HFF-Myc (cell line): Measurements from ENCODE around the gene FAM47E.
A peak's percentile ranks its signal among the peaks of the same experiment; 100 is the strongest.

Source experiments
- DNase-seq: peaks from one replicate; pipeline ENCODE4 v3.0.0-alpha.2; 2011; ENCODE audit warnings: low read depth; ENCODE audit errors: extremely low read depth
- H3K4me3 ChIP-seq: replicated peaks from 2 replicates; pipeline ENCODE4 v1.5.1; 2011; ENCODE audit warnings: low read depth, mild to moderate bottlenecking, control low read depth, low read length
- TF ChIP-seq, protein P1 (sequence below): IDR thresholded peaks from 2 replicates; pipeline ENCODE4 v1.5.1; 2012; ENCODE audit warnings: mild to moderate bottlenecking, low read depth, low read length, control low read depth; ENCODE audit errors: missing control alignments

The FAM47E gene

DNA sequence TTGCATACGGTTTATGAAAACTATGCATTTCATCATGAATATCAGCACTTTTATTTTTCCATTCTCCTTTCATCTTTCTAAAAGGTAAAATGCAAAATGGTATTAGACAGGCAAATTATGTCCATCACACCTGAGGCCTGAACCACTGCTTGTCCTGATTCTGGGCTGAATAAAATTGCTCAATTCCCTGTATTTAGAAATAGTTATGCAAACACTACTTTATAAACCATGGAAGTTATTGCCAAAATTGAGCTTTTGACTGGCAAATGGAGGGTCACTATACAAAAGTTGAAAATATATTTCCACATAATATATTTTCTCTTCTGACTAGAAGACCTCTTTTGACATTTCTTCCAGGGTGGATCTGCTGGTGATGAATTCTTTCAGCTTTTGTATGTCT is 21.1 kb downstream of the FAM47E start:
- TF ChIP-seq, protein P1, sequence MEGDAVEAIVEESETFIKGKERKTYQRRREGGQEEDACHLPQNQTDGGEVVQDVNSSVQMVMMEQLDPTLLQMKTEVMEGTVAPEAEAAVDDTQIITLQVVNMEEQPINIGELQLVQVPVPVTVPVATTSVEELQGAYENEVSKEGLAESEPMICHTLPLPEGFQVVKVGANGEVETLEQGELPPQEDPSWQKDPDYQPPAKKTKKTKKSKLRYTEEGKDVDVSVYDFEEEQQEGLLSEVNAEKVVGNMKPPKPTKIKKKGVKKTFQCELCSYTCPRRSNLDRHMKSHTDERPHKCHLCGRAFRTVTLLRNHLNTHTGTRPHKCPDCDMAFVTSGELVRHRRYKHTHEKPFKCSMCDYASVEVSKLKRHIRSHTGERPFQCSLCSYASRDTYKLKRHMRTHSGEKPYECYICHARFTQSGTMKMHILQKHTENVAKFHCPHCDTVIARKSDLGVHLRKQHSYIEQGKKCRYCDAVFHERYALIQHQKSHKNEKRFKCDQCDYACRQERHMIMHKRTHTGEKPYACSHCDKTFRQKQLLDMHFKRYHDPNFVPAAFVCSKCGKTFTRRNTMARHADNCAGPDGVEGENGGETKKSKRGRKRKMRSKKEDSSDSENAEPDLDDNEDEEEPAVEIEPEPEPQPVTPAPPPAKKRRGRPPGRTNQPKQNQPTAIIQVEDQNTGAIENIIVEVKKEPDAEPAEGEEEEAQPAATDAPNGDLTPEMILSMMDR = no peak
- no peak for DNase-seq
- H3K4me3 ChIP-seq = no peak overlapping the region

DNA sequence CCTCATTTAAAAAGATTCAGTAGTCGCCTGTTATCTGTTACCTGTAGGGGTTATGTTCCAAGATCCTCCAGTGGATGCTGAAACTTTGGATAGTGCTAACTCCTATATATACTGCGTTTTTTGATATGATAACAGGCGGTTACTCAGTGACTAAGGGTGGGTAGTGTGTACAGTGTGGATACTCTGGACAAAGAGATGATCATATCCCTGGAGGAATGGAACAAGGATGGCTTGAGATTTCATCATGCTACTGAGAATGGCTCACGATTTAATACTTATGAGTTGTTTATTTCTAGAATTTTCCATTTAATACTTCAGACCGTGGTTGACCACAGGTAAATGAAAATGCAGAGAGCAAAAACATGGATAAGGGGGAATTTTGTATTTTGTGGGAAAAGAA is 21.5 kb downstream of the FAM47E start:
- TF ChIP-seq, protein P1 = no peak
- no peak for DNase-seq
- H3K4me3 ChIP-seq = no peak overlapping the region

DNA sequence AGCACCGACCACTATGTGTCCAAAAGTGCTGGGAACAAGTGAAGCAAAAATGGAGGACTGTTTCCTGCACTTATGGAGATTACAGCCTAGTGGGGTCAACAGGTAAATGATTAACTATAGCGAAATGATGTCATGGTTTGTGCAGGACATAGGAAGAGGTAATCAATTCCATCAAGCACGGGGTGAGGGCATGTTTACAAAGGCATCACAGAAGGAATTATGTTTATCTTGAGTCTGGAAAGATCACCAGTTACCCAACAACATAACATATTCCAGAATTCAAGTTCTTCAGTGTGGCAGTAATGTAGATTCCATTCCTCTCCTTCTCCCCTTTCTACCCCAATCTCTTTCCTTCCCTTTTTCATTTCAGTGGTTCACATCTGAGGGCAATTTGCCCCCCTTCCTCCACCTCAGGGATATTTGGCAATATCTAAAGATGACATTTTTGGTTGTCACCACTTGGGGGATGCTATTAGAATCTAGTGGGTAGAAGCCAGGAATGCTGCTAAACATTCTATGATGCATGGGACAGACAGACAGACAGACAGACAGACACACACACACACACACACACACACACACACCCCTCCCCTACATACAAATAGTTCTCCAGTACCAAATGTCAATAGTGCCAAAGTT is 24.1 kb downstream of the FAM47E start:
- no peak for DNase-seq
- TF ChIP-seq, protein P1 = no peak
- H3K4me3 ChIP-seq = no peak overlapping the region

DNA sequence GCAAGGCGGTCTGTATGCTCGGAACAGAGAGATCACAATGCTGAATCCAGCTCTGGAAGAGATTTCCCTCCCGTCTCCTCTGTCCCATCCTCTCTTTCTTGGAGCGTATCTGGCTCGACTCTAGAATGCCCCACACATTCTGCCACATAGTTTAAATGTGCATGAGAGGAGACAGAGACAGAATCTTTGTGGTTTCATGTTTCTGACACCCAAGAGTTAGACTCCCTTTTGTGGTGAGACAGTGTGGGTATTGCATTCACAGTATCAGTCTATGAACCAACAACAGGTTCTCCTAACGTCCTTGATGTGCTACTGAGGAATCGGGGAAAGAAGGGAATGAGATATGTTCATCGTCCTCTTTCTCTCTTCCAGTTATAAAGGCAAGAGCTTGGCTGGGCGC is 25.3 kb downstream of the FAM47E start:
- TF ChIP-seq, protein P1 = no peak
- DNase-seq = no peak
- H3K4me3 ChIP-seq = no peak overlapping the region

DNA sequence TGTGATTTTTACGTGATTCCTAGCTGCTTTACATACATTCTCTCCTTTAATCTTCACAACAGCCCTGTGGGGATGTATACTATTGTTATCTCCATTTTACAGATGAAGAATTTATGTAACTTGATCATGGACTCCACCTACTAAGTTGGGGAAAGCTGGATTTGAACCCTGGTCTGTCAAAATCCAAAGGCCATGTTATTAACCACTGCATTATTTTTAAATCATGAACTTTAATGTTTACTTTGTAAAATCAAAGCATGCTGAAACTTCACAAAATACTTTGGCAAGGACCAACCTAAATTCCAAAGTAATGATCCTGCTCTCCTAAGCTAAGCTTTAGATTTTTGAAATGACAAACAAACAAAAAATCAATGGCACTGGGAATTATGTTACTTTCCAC is 26.1 kb downstream of the FAM47E start:
- TF ChIP-seq, protein P1 = no peak
- no peak for DNase-seq

DNA sequence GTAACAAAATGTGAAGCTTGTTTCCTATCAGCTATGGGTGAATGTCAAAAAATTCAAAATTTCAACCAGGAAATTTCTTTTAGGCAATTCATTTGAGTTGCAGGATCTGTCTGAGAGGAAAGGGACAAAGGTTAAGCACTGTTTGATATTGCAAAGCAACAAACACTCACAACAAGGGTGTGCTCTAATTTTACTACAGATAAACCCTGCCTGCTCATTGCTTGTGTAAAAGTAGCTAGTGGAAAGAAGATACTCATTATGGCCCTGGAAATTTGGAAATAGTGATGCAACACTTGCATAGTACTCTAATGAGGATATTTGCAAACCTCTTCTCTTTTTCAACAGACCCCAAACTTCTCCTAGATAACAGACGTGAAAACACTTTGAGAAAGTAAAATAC is 27.1 kb downstream of the FAM47E start:
- DNase-seq = no peak
- H3K4me3 ChIP-seq = no peak overlapping the region
- TF ChIP-seq, protein P1 = no peak

More for the DNA sequence above, 26.1 kb downstream of the FAM47E start:
- no peak overlapping the region for H3K4me3 ChIP-seq

DNA sequence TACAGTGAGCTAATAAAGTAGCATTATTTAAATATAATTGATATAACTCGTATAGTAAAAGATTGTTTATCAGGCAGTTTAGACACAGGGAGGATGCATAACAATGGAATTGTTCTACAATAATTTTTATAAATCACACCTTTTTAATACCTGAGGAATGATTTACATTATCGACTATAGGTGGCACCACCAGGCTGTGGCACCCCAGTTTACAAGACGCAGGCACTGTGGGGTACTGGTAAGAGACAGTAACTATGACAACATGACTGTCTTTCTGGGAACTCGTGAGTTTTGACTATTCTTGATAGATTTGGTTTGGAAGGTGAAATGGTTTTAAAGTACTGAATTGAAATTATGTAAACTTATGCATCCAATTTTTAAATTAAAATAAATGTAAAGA is 27.9 kb downstream of the FAM47E start:
- no peak overlapping the region for H3K4me3 ChIP-seq
- TF ChIP-seq, protein P1 = peak; percentile 4
- no peak for DNase-seq
